ENCODE results near the gene NABP1.

Gene NABP1

DNA sequence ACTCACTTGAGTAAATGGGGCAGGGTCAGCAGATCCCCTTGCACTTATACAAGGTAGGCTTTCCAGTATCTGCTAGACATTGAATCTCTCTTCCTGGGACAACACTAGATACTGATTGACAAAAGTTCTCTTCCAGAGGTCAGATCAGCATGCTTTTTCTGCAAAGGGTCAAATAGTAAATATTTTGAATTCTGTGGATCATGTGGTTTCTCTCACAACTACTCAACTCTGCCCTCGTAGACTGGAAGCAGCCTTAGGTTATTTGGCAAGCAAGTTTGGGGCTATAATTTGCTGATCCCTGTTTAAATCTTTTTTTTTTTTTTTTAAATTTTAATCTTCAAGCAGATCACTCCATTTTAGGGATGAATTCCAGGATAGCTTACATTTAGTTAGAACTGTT is 17.4 kb upstream of the NABP1 start:
- H3K4me3 ChIP-seq (ENCODE audit: low read depth, low read length) = no peak overlapping the region
- TF ChIP-seq, protein P1, sequence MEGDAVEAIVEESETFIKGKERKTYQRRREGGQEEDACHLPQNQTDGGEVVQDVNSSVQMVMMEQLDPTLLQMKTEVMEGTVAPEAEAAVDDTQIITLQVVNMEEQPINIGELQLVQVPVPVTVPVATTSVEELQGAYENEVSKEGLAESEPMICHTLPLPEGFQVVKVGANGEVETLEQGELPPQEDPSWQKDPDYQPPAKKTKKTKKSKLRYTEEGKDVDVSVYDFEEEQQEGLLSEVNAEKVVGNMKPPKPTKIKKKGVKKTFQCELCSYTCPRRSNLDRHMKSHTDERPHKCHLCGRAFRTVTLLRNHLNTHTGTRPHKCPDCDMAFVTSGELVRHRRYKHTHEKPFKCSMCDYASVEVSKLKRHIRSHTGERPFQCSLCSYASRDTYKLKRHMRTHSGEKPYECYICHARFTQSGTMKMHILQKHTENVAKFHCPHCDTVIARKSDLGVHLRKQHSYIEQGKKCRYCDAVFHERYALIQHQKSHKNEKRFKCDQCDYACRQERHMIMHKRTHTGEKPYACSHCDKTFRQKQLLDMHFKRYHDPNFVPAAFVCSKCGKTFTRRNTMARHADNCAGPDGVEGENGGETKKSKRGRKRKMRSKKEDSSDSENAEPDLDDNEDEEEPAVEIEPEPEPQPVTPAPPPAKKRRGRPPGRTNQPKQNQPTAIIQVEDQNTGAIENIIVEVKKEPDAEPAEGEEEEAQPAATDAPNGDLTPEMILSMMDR (IDR thresholded peaks at IDR 0.05; ENCODE audit: low read depth, low read length) = no peak

DNA sequence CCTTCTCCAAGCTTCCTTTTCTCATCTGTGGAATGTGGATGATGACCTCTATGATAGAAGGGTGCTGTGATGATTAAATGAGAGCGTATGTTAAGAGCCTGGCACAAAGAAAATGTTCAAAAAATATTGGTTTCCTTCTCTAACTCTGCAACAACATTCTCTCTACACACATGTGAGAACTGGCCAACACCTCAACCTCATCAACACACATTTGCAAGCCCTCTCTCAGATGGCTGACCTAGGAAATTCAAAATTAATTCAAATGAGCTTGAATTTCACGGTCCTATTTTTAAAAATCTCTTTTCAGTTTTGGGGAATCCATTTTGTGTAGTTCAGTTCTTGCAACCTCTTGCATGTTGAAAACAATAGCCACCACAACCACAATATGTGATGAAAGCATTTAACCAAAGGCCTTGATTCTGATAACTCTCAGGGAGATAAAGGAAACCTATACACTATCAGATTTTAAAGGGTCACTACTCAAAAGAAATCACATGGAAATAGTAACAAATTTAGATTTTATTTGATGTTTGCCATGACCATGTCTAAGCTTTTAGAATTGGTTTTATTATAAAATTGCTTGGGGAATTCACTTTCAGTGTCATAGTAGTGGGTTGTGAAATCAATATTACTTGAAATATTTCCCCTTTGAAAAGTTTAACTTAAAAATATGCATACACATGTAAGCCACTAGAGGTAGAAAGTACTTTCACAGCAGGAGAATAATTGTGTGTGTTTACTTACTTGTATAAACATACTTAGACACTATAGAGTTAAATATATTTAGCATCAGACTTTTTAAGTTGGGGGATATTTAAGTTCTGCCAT is 16.6 kb upstream of the NABP1 start:
- TF ChIP-seq, protein P1 (IDR thresholded peaks at IDR 0.05; ENCODE audit: low read depth, low read length) = no peak
- no peak overlapping the region for H3K4me3 ChIP-seq (ENCODE audit: low read depth, low read length)

DNA sequence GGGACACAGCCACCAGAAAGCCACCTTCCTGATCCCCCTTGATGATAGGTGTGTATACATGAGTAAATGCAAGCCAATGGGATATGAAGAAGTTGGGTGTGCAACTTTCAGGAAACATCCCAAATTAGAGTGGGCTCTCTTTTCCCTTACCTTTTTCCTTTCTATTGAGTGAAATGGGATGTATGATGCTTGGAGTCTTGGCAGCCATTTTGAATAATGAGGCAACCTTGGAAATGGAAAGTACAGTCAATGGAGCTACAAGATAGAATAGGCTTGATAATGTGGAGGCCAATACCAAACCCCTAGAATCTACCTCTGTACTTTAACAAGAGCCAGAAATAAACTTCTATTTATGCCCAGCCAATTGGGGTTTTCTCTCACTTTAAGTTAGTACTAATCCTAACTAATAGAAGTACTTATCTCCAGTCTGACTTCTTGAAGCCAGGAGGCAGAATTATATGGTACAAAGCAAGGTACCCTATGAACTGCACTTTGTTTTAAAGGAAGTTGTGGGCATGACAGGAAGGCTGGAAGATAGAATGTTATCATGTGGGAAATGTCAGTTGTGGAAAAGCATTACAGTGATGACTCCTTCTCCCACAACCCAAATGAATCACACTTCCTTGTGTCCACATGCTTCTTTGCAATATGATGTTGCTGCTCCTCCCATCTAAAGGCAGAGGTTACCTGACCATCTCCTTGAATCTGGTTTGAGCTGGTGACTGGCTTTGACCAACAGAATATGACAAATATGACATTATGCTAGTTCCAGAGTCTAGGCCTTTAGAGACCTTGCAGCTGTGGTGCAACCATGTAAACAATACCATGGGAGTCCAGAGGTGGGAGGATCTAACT is 12.9 kb upstream of the NABP1 start:
- H3K4me3 ChIP-seq (ENCODE audit: low read depth, low read length) = no peak overlapping the region
- TF ChIP-seq, protein P1 (IDR thresholded peaks at IDR 0.05; ENCODE audit: low read depth, low read length) = no peak

DNA sequence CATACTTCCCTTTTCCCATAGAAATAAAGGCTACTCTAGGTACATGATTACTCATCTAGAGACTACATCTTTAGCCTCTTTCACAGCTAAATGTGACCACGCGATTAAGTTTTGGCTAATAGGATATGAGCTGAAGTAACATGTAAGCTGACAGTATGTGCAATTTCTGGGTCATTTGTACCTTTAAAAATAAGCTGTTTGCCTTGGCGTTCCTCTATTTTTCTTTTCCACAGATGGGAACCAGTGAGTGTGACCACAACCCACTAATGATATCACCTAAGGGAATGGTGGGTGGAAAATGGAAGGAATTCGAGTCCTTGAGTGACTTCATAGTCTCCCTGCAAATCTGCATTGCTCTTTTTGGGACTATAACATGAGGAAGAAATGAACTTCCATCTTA is 11.7 kb upstream of the NABP1 start:
- TF ChIP-seq, protein P1 (IDR thresholded peaks at IDR 0.05; ENCODE audit: low read depth, low read length) = no peak
- no peak overlapping the region for H3K4me3 ChIP-seq (ENCODE audit: low read depth, low read length)

DNA sequence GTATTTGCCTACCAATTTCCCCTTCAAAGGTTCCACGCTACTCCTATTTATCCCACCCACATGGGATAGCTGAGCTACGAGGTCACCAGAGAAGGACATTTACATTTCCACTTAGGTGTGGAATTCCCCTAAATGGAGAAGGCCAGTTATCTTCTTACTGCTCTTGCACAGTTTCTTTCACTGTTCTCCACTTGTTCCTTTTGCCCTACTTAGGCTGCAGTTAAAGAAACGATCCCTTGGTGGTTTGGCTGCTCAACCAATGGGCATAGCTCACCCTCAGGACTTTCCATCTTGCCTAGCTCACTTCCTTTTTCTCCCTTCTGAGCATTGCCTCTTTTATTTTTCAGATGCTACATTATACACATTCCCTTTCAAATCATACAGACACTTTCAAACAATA is 11.2 kb upstream of the NABP1 start:
- TF ChIP-seq, protein P1 (IDR thresholded peaks at IDR 0.05; ENCODE audit: low read depth, low read length) = no peak
- H3K4me3 ChIP-seq (ENCODE audit: low read depth, low read length) = no peak overlapping the region

DNA sequence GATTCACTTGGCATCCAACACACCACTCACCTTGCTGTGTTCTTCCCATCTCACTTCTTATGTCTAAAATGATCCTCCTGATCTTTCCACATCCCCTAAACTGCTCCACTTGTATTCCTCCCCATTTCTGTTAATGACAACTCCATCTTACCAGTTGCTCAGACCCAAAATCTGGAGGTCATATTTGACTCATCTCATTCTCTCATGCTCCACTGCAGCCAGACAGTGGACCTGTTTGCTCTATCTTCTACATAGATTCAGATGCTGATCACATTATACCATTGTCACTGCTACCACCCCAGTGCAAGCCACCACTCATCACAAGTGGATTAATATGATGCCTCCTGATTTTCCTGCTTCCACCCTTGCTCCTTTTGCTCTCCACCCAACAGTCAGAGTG is 7.9 kb upstream of the NABP1 start:
- no peak overlapping the region for H3K4me3 ChIP-seq (ENCODE audit: low read depth, low read length)
- TF ChIP-seq, protein P1 (IDR thresholded peaks at IDR 0.05; ENCODE audit: low read depth, low read length) = no peak

DNA sequence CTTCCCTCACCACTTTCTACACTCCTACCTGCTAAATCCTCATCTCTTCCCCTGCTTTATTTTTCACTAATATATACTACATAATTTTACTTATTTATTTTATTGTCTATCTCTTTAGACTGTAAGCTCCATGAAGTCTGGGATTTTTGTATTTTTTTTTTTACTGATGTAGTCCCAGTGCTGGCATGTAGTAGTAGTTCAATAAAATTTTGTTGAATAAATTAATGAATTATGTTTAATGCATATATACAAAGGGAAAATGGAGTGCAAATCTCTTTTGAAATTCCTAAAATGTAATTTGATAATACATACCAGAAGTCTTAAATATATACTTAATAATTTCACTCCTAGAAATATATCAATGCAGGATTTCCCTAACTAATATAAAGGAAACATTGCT is 7.1 kb upstream of the NABP1 start:
- H3K4me3 ChIP-seq (ENCODE audit: low read depth, low read length) = no peak overlapping the region
- TF ChIP-seq, protein P1 (IDR thresholded peaks at IDR 0.05; ENCODE audit: low read depth, low read length) = no peak
